Epithelial cell of proximal tubule (primary cell): ENCODE results near the gene DEPDC5. TPM values are rescaled to one million over a fixed set of nuclear protein-coding genes. Genes with fewer than 3 reads are reported as not detected.
"Not testable (repeated sequence)": the region's sequence is repeated elsewhere in the genome, so short reads cannot be mapped to it uniquely, and the experiment has no call there.

Source experiments
- DNase-seq: peaks from one replicate; pipeline ENCODE4 v3.0.0-alpha.2; 2011; ENCODE audit warnings: low read depth
- H3K4me3 ChIP-seq: 2 replicates; pipeline ENCODE4 v1.5.1; 2011; ENCODE audit warnings: low read depth, mild to moderate bottlenecking, low read length
- CTCF ChIP-seq: conservative IDR thresholded peaks from 2 replicates; pipeline ENCODE4 v1.5.1; 2012; ENCODE audit warnings: low read depth, mild to moderate bottlenecking, low read length
- total RNA-seq: library from RNA; depleted of rRNA; stranded (reverse); fragments of >200 nt; gene quantifications from 2 replicates; pipeline ENCODE4 v1.2.3, GENCODE V29; 2015

DEPDC5 gene
- total RNA-seq, 1 donor from 2014 or later = 5.4 TPM

- no peak for DNase-seq
- TF ChIP-seq CTCF = no peak
- H3K4me3 ChIP-seq = no peak overlapping the region
Measured at GRCh38 chr22:31738566-31738965, 15.3 kb upstream of the DEPDC5 start.

- H3K4me3 ChIP-seq = no peak overlapping the region
- no peak for DNase-seq
- no peak for TF ChIP-seq CTCF
Measured at GRCh38 chr22:31739795-31740201, 14.0 kb upstream of the DEPDC5 start.

GRCh38 chr22:31740314-31740713 lies 13.5 kb upstream of the DEPDC5 start:
- H3K4me3 ChIP-seq, DNase-seq: not testable (repeated sequence)

GRCh38 chr22:31742115-31742514 lies 11.7 kb upstream of the DEPDC5 start:
- DNase-seq = no peak
- no peak for TF ChIP-seq CTCF
- no peak overlapping the region for H3K4me3 ChIP-seq

- no peak for DNase-seq
- no peak for TF ChIP-seq CTCF
- no peak overlapping the region for H3K4me3 ChIP-seq
Measured at GRCh38 chr22:31742682-31743081, 11.1 kb upstream of the DEPDC5 start.

- TF ChIP-seq CTCF = no peak
- no peak overlapping the region for H3K4me3 ChIP-seq
- no peak for DNase-seq
Measured at GRCh38 chr22:31743871-31744270, 9.9 kb upstream of the DEPDC5 start.

GRCh38 chr22:31747441-31747840 lies 6.4 kb upstream of the DEPDC5 start:
- H3K4me3 ChIP-seq = no peak overlapping the region
- no peak for DNase-seq
- no peak for TF ChIP-seq CTCF

- peak overlapping the region; percentile 91 for H3K4me3 ChIP-seq
- no peak for DNase-seq
- no peak for TF ChIP-seq CTCF
Measured at GRCh38 chr22:31748490-31748889, 5.3 kb upstream of the DEPDC5 start.
